Stimulated activated CD8-positive, alpha-beta memory T cell treated with anti-CD3 and anti-CD28 coated beads, Interleukin-15, amount 100 ng/mL, for 1 hour (primary cell): ENCODE data around the gene HSDL1.

Experiments
- DNase-seq: peaks from one replicate; pipeline ENCODE4 v3.0.0-alpha.2; 2020; ENCODE audit warnings: low read depth

The HSDL1 gene

DNA sequence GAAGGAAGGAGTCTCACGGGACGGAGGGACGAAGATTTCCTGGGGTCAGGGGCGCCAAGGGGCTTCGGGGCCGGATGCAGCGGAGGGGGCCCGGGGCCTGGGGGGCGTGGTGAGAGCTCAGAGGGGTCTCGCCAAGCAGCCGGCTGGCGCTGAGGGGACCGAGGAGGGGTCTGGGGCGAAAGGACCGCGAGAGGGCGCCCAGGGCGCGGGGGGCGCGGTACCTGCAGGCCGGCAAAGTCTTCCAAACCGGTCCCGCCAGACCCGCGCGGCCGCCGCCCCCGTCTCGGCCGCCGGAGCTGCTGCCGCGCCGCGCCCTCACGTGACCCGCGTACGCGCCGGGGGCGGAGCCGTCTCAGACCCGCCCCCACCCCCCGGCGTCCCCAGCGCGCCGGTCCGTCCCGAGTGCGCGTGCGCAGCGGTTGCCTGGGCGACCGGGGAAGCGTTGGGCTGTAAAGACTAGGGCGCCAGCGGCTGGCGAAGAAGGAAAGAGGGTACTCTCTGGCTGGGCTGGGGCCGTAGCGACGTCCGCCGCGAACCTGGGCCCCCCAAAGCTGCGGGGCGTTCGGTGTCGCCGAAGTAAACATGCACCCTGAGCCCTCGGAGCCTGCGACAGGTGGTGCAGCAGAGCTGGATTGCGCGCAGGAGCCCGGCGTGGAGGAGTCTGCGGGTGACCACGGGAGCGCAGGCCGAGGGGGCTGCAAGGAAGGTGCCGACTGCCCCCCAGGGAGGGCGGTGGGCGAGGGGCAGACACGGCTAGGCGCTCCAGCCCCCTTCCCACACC lies at the start of gene HSDL1, which contains the start of gene DNAAF1:
TSS of gene HSDL1 (minus strand) at position 319 of the 781 bp plus-strand sequence. CDS start 13,856 bp downstream, outside the sequence.
TSS of gene DNAAF1 (plus strand) at position 450 of the 781 bp plus-strand sequence. CDS start at position 583, 133 bp downstream.
- DNase-seq, result peak; percentile 88

DNA sequence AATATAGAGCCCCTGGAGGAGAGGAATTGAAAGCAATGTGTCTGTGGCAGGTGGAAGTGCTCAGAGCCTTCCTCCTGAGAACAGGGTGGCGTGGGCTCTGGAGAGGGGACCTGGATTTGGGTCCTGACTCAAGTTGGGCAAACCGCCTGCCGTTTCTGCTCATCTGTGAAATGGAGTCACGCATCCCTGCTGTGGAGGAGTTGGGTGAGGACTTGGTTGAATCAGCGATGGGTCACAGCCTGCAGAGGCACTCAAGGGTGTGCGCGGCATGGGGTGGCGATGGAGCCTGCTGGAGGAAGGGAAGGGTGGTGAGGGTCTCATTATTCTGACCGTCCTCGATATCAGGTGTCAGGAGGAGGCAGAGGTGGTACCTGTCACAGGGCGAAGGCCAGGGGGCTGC lies 49.0 kb upstream of the HSDL1 start:
- DNase-seq, result no peak

DNA sequence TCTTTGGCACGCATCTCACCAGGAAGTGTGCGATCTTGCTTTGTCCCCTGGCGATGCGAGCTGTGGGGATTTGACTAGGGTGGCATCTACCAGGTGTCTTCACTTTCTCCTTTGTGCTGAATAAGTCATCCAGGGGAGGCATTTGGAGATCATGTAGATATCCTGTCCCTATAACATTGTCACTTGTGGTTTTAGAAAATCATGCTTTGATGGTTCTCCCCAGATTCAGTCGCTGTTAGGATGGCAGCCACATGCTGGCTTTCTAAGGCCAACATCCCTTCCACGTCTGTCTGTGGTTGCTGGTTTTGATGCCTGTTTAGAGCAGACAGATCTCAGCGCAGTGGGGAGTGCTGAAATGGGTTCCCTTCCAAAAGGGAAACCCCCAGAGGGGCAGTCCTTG lies 48.5 kb upstream of the HSDL1 start:
- no peak for DNase-seq

DNA sequence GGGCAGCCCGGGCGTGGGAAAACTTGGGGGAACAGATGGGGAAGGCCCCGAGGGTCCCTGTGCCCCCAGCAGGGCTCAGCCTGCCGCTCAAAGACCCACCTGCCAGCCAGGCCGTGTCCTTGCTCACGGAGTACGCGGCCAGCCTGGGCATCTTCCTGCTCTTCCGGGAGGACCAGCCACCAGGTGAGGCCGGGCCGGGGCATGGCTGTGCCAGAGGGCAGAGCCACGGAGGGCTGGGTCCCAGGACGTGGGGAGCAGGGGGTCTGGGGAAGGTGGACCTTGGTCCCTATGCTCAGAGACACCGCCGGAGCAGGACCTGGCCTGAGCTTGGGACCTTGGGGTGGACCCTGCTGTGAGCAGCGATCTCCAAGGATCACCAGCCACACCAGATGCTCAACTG lies 46.5 kb upstream of the HSDL1 start:
- DNase-seq, result no peak

DNA sequence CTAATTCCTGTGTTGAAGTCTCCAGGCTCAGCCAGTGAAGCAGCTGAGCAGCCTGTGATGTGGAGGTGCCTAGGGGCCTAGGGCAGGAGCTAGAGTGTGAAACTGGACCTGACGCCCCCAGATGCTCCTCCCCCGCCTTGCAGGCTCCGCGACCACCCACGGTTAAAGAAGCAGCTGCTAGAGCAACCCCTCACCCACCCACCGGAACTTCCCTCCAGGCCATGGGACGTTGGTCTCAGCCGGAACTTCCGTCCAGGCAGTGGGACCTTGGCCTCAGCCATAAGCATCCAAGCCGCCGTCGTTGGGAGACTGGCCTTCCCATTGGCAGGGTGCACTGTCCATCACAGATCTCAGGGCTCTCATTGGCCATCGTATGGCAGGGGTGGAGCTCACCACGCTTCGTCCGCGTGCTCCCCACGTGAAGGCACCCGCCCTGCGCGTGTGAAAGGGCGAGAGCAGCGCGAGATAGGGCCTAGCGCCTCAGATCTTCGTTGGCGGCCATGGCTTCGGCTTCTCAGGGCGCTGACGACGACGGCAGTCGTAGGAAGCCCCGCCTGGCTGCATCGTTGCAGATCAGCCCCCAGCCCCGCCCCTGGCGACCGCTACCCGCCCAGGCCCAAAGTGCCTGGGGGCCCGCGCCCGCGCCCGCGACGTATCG lies 45.9 kb upstream of the HSDL1 start, which contains the start of gene ADAD2:
TSS of gene ADAD2 (plus strand) at position 427 of the 658 bp plus-strand sequence. CDS start at position 501, 74 bp downstream.
- DNase-seq, result no peak

DNA sequence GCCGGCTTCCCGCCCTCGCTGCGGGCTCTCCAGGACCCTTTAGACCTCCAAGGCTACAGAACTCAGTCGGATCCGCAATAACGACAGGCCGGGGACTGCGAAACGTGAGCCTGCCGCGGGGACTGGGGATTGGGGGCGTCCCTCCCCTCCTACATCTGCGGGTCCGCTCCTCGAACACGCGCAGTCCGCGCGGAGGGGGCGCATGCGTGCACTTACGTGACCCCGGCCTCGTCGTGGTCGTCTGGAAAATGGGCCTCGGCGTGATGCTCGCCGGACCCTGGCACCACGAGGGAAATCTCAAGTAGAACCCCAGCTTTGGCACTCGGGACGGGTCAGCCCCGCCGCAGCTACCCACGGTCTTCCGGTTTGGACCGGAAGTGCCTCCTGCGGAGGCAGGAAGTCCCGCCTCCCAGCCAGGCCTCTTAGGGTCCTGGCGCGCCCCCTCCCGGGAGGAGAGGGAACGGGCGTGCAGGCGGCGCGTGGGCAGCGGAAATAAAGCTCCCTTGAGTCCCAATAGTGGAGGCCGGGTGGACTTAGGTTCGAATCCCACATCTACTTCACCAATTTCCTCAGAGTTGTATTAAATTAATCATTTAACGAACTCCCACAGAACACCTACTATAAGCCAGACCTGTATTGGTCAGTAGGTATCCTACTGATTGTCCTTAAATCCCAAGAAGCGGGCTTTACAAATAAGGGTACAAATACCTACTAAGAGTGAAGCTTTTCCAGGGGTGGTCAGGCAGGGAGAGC lies 41.9 kb upstream of the HSDL1 start, which contains the start of gene TAF1C:
TSS of gene TAF1C (minus strand) at position 373 of the 753 bp plus-strand sequence. CDS start 2,069 bp downstream, outside the sequence.
- DNase-seq, result peak; percentile 78

DNA sequence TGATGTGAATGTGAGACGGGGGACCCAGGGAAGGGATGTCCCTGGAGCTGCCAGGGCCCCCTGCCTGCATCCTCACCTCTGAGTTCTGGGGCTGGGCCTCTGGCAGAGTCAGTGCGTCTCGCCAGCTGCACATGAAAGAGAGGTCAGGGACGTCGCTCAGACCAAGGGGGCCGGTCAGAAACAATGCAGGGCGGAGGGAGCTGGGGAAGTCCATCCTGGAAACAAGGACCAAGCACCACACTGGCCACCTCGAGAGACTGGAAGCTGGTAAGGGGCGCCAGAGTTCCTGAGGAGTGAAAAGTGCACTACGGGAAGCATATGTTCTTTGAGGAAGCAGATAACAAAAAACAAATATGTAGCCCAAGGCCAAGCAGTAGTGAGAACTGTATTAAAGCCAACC lies 39.8 kb upstream of the HSDL1 start:
- DNase-seq, result no peak

DNA sequence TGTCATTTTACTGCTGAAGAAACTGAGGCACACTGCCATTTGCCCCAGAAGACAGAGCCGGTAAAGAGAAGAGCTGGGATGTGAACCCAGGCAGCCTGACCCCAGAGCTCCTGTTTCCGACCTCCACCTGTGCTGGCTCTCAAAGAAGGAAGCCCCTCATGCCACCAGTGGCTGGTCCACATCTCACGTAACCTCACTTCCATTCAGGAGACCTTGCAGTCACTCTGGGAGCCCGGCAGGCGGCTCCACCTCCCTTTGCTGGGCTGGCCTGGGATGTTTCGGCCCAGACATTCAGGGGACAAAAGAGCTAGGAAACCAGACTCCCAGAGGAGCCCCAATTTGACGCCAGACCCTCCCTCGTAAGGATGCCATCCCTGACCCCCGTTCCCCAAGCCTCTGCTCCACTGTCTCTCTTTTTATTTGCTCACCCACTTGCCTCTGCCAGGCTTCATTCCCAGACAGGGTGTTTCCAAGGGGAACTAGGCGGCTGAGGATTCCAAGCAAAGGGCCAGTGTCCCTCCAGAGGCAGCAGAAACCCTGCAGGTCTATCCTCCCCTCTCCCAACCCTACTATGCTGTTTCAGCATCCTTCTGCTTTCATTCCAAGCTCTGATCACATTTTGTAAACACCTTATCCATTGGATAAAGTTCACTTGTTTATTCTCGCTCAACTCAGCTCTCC lies 39.1 kb upstream of the HSDL1 start:
- DNase-seq, result no peak

DNA sequence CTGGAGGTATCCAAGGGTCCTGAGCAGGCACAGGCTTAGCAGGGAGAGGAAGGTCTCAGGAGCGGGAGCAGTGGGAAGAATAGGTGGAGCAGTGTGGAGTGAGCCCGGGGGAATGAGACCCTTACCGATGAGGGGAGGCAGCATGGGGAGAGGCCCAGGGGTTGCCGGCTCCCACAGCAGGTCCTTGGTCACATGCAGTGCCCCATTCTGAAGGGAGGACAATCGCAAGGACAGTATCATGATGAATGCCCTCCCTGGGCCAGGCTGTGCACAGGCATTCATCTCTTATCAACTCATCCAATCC lies 38.5 kb upstream of the HSDL1 start:
- no peak for DNase-seq

DNA sequence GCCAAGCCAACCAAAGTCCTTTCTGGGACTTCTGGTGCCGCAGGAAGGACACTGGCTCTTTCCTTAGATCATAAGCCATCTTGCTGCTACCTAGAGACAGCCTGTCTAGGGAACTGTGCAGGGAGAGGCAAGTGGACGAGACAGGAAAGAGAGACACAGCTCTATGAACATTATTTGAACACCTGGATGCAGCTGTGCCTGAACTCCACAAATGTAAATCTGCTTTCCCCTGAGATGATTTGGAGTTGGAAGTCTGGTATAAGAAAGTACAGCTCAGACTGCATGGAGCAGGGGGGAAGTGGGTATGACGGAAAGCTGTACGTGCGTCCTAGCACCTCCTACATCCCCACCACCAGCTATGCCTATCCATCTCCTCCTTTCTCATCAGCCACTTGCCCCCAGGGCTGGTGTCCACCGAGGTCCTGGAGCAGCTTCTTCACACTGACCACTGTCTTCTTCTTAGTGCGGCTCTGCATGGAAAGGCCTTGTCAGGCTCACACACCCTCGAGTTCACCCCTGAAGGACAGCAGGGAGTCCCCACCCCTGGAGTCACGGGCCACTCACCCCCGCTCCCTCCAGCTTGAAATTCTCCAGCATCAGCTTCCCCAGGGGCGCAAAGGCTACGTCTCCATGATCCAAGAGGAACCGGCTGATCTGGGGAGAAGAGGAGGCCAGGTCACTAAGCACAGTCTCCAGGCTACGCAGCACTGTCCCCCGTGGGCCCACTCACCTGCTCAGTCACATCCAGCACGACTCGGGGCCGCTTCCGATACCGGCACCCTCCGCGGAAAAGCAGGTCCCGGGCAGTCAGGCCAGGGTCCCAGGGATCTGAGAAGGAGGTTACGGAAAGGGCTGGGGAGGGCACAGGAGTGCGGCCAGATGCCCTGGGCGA lies 37.9 kb upstream of the HSDL1 start:
- no peak for DNase-seq

DNA sequence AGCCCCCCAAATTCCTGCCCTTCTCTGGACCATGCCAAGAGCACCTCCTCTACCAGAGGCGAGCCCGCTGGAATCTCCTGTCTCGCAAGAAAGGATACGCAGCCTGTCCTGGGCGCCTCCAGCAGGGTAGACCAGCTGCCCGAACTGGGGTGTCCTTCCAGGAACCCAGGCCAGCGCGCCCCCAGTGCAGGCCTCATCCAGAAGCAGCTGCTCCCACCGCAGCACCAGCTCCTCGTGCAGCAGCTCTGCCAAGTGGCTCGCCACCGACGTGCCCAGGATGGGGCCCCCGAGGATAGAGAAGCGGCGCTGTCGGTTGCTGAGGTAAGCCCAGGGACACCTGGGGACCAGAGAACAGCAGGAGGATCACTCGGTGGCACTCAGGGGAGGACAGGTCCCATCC lies 37.1 kb upstream of the HSDL1 start:
- DNase-seq, result no peak

DNA sequence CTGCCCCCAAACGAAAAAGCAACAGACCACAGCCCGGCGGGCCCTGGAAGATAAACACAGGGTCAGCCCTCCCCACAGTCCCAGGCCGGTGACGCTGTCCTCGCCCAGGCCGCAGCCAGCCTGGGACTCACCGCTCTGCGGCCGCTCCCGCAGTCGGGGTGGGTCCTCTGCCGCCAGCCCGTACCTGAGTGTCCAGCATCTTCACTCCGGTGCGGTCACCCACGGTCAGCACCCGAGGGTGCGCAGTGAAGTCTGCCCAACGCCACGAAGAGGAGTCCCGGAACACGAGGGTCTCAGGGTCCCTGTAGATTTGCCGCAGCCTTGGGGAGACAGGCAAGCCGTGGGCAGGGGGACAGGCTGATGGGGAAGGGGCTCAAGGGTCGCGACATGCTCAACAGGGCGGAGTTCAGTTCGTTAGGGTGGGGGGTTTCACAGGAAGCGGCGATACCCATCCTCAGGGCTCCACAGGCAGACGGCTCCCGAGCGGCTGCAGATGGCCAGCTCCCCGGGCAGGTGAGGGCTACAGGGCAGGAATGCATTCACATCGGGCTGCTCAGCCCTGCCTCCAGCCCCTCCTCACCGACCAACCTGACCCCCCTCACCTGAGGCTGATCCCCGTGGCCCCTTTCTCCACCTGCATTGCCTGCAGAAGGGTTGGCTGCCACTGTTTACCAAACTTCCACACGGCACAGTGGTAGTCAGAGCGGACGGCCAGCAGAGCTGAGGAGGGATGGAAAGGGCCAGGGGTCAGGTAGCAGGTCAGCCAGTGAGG lies 36.4 kb upstream of the HSDL1 start:
- no peak for DNase-seq

DNA sequence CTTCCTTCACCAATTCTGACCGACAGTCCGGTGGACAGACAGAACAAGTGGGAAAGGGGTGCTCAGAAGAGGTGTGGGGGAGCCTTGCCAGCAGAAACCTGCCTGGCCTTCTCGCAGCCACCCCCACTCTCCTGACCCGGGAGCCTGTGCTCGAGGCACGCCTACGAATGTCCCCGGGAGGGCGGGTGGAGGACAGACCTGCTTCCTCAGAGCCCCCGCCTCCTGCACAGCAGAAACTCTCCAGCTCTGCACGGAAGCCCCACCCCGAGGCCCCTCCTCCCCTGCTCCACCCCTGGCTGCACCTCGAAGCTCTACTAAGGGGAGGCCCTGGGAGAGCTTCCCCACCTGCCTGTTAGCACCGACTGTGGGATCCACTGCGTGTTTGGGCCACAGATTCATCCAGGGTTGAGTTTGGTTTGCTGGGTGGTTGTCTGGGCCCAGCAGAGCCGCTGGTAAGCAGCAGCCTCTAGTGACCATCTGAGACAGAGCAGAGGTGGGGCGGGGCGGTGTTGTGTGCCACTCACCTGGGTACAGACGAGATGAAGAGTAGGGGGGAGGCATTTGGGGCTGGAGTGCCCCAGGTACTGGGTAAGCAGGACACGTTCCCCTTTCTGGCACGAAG lies 35.7 kb upstream of the HSDL1 start:
- no peak for DNase-seq

DNA sequence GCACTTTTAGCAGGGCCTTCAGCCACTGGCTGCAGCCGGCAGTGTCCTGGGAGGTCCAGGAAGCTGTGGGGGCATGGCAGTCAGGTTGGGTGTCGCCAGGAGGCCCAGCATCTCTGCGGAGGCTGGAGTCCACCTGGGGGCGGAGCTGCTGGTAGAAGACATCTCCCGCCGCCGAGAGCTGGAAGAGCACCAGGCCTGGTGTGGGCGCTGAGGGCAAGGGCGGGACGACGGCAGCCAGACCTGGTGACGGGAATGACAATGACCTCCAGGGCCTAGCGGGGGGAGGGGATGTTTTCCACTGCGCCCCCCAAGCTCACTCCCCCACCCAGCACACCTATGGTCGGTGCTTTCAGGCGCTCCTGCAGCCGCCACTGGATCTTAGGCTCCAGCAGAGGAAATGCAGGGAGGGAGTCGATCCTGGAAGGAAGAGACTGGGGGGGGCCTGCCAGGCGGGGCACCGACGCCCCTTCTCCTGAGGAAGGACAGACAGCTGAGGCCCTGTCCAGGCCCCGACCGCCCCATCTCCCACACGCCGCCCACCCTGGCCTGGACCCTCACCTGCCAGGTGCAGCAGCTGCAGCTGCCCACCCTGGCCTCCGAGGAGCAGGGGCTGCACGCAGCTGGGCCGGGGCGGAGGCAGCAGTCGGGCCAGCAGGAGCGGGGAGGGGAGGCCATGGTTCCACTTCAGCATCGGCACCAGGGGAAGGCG lies 34.8 kb upstream of the HSDL1 start:
- no peak for DNase-seq

DNA sequence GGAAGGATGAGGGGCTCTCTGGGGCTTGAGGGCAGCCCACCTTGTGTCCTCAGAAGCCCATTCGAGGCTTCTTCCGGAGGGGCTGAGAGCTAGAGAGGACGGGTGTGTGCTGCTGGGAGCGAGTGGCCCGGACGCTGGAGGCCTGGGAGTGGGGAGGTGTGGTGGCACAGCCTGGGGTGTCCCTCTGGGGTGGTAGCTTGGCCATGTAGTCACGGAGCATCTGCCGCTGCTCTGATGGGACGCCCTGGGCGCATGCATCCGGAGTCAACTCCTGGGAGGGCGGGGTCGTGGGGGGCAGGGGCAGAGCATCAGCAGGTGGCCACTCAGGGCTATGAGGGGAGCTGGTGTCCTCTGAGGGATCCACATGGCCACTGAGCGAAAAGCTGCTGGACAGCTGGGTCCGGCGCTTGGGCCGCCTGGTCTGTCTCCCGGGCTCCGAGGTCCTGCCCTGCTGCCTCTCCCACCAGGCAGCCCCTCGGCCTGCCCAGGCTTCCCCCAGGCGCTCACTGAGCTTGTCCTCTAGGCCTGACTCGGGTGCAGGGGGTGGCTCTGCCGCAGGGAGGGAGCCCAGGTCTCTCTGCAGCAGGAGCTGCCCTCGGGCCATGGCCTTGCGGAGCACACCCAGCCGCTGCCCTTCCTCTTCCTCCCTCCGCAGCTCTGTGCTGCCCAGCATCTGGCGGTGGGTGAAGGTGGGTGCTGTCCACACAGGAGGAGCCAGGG lies 34.1 kb upstream of the HSDL1 start:
- no peak for DNase-seq

DNA sequence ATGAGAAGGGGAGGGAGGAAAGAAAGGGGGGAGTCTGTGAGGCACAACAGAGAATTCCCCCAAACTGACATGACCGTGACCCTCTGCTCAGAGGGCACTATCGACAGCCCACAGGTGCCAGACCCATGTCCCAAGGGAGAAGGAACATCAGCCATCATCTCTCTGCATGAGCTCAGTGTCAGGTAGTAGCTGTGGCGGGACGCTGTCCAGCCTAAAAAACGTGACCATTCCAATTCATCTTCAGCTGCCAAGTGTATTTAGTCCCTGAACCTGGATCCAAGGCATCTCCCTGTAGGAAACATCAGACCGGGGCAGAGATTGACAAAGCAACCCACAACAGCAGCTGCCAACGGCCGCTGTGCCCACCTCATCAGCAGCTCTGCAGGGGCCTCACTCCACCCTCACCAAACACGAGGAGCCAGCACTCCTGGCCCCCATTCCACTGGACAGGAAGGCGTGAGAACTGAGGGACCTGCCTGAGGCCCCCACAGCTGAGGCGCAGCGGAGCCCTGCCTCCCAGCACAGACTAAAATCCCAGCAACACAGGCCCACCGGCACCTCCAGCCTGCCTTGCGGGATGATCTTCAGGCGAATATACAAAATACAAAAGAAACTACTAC lies 33.3 kb upstream of the HSDL1 start:
- no peak for DNase-seq

DNA sequence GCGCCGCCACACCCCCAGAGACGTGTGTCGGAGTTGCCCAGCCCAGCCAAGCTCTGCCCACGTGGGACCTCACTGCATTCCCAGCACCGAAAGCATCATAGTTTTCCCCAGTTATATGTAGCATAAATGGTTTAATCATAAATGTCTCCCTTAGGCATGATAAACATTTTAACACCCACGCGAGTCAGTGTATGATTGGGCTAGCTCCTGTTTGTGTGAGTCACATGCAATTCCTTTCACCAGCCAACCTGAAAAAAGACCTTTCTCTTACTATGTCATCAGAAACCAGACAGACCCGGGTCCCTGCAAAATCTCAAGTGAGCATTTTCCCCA lies 32.7 kb upstream of the HSDL1 start:
- DNase-seq, result no peak
